Urinary bladder (tissue), 4 donors: ENCODE measurements around the gene MTMR11. TPM values are rescaled to one million over a fixed set of nuclear protein-coding genes. Genes with fewer than 3 reads are reported as not detected.

ENCODE experiments used
- DNase-seq: peaks from one replicate; pipeline ENCODE4 v3.0.0-alpha.2; 2015; ENCODE audit errors: extremely low spot score
- H3K27ac ChIP-seq: one replicate; pipeline ENCODE4 v1.5.1; 2013; ENCODE audit warnings: low read depth, mild to moderate bottlenecking, moderate library complexity
- H3K36me3 ChIP-seq: one replicate; pipeline ENCODE4 v1.6.1; 2013; ENCODE audit warnings: mild to moderate bottlenecking, moderate library complexity; ENCODE audit not compliant: insufficient read depth
- H3K4me1 ChIP-seq: one replicate; pipeline ENCODE4 v1.6.1; 2013; ENCODE audit warnings: mild to moderate bottlenecking, moderate library complexity; ENCODE audit not compliant: insufficient read depth
- H3K4me3 ChIP-seq: one replicate; pipeline ENCODE4 v1.5.1; 2013; ENCODE audit warnings: low read depth, low read length
- WGBS: extraction: QIAGEN DNeasy Blood & Tissue Kit; methylation state at CpG from one replicate; pipeline ENCODE4 v1.1.7; 2013; 5-methylcytosine and 5-hydroxymethylcytosine counted together
- polyA plus RNA-seq: library from polyadenylated mRNA; stranded (reverse); fragments of 200-250 nt; gene quantifications from one replicate; pipeline ENCODE4 v1.2.3, GENCODE V29; 2013
- total RNA-seq: library from RNA; depleted of rRNA; stranded (reverse); fragments of >200 nt; gene quantifications from one replicate; pipeline ENCODE4 v1.2.3, GENCODE V29; 2014
- donor health status: healthy with polysubstance abuse.
- donor health status: healthy.

The MTMR11 gene
- total and polyA plus RNA-seq, 2 donors, result 15.2 to 20.9 TPM

DNA sequence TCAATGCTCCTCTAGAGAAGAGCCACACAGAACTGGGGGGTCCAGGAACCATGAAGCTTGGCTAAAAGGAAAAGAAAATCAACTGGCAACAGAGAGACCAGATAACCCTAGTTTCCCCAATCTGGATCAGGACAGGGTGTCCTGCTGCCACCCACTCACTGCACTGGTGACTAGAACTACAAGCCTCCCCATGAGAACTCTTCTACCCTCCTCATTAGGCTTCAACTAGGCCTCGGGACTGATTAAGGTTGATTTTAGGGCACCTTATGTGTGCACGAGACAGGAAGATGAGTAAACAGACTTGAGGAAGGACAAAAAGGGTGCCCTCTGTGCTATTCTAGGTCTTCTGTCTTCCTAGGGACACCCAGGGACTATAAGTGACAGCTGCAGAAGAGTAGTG is 6.8 kb downstream of the MTMR11 start:
- DNase-seq, result no peak
- H3K4me3 ChIP-seq, result no peak overlapping the region
- peaks cover 2% of the 10 kb centered on the region for H3K36me3 ChIP-seq
- 87% methylated on average over 2 of the region's 2 CpGs for WGBS
- H3K4me1 ChIP-seq, result peaks cover 2% of the 10 kb centered on the region
- no peak overlapping the region for H3K27ac ChIP-seq

DNA sequence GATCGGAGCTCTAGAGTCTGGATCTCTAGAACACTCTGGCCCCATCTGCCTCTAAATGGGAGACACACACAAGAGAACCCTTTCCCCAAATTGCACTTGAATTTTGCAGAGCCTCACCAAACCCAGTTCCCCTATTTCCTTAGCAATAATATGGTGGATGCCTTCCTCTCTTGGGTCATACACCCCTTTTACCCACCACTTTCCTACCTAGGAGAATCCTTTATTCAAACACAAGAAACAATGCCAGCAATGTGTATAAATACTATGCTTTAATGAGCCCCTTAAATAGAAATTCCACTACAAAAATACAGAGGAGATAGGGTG is 8.3 kb downstream of the MTMR11 start:
- peaks cover 6% of the 10 kb centered on the region for H3K36me3 ChIP-seq
- no peak for DNase-seq
- H3K4me1 ChIP-seq, result peaks cover 2% of the 10 kb centered on the region
- 0% methylated on average over 1 of the region's 1 CpG for WGBS
- H3K4me3 ChIP-seq, result peak overlapping the region; percentile 77
- H3K27ac ChIP-seq, result peak overlapping the region; percentile 86

DNA sequence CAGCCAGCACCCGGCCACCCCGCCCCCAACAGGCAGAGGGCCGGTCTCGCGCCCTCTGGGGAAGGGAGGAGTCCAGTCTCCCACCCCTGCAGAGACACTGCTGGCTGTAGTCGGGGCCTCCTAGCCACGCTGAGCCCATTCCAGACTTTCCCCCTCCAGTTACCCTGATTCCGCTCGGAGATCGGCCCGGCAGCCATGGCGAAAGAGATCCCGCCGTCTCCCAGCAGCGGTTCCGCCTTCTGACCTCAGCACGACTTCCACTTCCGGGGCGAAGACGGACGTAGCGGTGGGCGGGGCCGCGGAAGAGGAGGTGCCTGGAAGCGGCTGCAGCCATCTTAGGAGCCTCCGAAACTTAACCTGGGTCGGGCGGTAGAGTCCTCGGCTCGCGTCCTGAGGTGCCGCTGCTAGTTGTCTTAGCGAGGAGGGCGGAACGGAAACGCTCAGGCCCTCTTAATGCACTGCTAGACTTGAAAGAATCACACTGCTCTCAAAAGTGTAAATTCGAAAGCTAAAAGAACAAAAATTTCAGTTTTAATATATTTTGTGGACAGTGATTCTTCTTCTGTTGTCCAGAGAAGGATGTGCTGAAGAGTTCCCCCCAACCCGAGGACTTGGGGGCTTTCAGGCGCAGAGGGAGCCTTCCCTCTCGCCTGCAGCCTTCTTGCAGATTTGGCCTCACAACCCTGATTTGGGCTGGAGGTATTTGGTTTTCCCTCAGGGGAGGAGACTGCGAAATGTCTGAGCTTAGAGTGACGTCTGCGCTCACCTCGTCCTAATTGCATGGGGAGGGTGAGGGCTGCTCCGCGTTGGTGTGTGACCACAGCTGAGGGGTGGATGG is 8.9 kb downstream of the MTMR11 start, which contains the start of gene SF3B4:
Gene SF3B4 (minus strand): TSS at position 241 of the 838 bp plus-strand sequence. CDS start 44 bp downstream, at position 197.
- Histone ChIP-seq H3K27ac (peak within 1 kb of the TSS; percentile 86), H3K4me3 (peak within 1 kb of the TSS; percentile 77), H3K36me3 (peaks cover 7% of the 10 kb centered on the region), H3K4me1 (peaks cover 2% of the 10 kb centered on the region)
- WGBS, result under 1% methylated on average over 47 of the region's 47 CpGs
- peak; percentile 87 for DNase-seq

DNA sequence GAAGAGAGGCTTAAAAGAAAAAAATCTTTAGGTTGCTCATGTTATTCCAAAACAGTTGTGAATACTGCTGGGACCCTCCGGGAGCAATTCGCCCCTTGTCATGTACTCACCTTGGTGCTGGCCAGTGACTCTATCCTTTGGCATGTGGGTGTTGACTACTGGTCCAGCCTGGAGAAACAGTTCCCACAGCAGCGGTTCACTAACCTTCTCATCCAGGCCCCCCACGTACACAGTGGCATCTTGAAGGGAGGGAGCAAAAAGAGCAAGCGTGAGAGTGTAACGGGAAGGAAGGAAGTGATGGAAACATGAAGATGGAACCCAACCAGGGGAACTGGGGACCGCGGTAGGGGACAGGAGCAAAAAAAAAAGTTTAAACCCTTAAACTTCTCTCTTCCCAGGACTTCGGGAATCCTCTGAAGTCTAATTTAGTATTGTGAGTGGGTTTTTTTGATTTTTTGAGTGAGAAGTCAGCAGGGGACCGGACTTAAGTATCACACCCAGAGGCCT is 9.6 kb downstream of the MTMR11 start:
- no peak for DNase-seq
- Histone ChIP-seq H3K27ac (no peak overlapping the region), H3K4me3 (peak overlapping the region; percentile 77), H3K36me3 (peaks cover 7% of the 10 kb centered on the region), H3K4me1 (peaks cover 2% of the 10 kb centered on the region)
- WGBS, result 5% methylated on average over 10 of the region's 10 CpGs

DNA sequence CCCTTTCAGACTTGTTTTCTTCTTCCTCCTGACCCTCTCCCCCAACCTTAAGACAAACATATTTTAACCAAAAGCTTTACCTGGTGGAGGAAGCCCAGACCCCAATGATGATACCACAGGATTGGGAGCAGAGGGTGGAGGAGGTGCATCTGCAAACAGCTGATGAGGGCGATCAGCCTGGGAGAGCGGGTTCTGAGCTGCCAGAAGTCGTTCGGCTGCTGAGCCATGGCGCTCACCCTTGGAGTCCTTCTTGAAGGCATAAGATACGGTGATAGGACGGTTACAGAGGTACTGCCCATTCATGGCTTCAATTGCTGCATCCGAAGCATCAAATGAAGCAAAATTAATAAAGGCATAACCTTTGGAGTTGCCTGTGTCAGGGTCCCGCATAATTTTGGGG is 10.4 kb downstream of the MTMR11 start:
- no peak for DNase-seq
- Histone ChIP-seq H3K4me3 (no peak overlapping the region), H3K4me1 (peaks cover 2% of the 10 kb centered on the region), H3K27ac (no peak overlapping the region), H3K36me3 (peaks cover 7% of the 10 kb centered on the region)
- WGBS, result 94% methylated on average over 9 of the region's 9 CpGs

DNA sequence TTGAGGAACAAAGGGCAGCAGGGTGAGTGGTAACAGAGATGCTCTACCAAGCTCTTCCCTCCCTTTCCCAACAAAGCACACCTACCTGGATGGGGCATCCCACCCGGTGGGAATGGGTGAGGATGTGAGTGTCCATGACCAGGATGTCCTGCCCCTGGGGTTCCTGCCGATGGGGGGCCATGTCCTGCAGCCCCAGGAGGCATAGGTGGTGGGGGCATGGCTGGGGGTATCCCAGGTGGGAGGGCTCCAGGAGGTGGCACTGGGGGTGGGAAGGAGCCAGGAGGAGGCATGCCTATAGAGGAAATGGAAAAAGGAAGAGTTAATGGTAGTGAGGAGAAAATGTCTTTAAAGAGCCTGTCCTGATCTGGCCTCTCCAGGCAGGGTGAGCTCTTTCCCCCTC is 10.9 kb downstream of the MTMR11 start:
- H3K4me3 ChIP-seq, result no peak overlapping the region
- peaks cover 7% of the 10 kb centered on the region for H3K36me3 ChIP-seq
- DNase-seq, result no peak
- peaks cover 2% of the 10 kb centered on the region for H3K4me1 ChIP-seq
- 83% methylated on average over 2 of the region's 2 CpGs for WGBS
- no peak overlapping the region for H3K27ac ChIP-seq

DNA sequence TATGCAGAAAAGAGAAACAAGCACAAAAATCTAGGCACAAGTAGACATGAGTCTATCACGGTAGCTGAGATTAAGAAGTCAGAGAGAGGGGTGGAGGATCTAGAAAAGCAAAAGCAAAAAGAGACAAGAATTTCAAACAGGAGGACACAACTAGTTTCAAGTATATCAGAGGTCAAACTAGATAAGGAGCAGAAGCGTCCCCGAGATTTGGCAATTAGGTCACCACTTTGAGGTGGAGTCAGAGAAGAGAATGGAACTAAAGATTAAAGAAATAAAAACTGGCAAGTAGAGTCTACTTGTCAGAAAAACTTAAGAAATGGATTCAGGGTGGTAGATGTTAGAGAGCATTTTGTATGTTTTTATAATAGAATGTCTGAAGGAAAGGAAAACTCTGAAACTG is 11.3 kb downstream of the MTMR11 start:
- peaks cover 2% of the 10 kb centered on the region for H3K4me1 ChIP-seq
- H3K36me3 ChIP-seq, result peaks cover 7% of the 10 kb centered on the region
- no peak overlapping the region for H3K27ac ChIP-seq
- no peak overlapping the region for H3K4me3 ChIP-seq
- no peak for DNase-seq
- 86% methylated on average over 3 of the region's 3 CpGs for WGBS

DNA sequence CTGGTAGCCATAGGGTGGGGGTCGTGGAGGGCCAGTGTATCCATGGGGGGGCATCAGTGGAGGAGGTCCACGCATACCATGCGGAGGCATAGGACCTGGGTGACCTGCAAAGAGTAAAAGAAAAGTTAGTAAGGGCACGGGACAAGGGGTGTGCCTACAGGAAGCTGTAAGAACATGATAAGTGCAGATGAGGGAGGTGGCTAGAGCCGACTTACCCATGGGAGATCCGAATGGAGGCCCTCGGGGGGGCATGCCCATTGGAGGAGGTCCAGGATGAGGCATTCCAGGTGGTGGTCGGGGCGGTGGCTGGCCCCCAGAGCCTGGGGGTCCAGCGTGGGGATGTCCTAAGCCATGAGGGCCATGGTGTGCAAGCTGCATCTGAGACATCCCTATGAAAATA is 13.1 kb downstream of the MTMR11 start:
- no peak overlapping the region for H3K4me3 ChIP-seq
- DNase-seq, result no peak
- 86% methylated on average over 10 of the region's 10 CpGs for WGBS

DNA sequence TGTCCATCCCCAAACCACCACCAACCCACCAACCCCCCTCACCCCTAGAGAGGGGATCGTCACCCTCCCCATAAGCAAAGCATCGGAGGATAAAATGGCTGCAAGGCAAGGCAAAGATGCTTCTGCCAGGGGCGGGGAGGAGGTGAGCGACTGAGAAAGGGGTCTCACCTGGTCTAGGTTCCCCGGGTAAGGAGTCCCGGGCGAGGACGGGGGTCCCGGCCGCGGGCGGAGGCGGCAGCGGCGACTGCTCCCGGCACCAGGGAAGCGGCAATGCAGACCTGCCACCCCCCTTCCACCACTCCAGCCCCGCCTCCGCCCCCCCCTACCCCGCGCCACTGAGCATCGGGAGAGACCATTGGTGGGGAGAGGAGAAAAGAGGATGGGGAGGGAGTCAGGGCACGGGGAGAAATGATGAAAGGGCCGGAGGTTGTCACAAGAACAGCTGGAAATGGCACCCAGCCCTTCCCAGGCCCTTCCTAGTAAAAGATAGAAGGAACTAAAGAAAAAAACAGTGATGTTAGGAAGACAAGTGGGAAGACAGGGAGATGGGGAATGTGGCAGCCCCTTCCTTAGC is 19.0 kb downstream of the MTMR11 start, which contains the start of gene SV2A:
Gene SV2A (minus strand): TSS at position 274 of the 574 bp plus-strand sequence. CDS start 4,004 bp downstream, outside the sequence.
- Histone ChIP-seq H3K4me3 (peak within 1 kb of the TSS; percentile 51), H3K4me1 (no peaks in the 10 kb centered on the region), H3K36me3 (no peaks in the 10 kb centered on the region), H3K27ac (no peak within 1 kb of the TSS)
- under 1% methylated on average over 24 of the region's 24 CpGs for WGBS
- DNase-seq, result no peak

More for the DNA sequence above, 13.1 kb downstream of the MTMR11 start:
- Histone ChIP-seq H3K27ac (no peak overlapping the region), H3K4me1 (peaks cover 2% of the 10 kb centered on the region), H3K36me3 (peaks cover 7% of the 10 kb centered on the region)

DNA sequence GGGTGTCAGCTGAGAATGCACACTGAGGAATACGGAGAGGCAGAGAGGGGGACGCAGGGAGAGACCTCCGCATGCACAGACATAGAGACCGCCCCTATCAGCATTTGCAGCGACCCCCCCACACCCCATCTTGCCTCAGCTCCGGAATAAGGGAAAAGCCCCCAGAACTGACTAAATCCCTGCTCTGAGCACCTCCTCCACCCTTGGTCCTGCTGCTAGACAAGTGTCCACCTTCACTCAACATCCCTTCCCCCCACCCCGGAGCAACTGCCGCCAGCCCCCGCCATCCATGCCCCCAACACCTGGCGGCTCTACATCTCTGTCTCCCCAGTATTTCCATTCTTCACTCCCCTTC is 19.8 kb downstream of the MTMR11 start:
- Histone ChIP-seq H3K27ac (no peak overlapping the region), H3K4me1 (no peaks in the 10 kb centered on the region), H3K36me3 (no peaks in the 10 kb centered on the region), H3K4me3 (peak overlapping the region; percentile 51)
- DNase-seq, result no peak
- WGBS, result 5% methylated on average over 10 of the region's 10 CpGs

DNA sequence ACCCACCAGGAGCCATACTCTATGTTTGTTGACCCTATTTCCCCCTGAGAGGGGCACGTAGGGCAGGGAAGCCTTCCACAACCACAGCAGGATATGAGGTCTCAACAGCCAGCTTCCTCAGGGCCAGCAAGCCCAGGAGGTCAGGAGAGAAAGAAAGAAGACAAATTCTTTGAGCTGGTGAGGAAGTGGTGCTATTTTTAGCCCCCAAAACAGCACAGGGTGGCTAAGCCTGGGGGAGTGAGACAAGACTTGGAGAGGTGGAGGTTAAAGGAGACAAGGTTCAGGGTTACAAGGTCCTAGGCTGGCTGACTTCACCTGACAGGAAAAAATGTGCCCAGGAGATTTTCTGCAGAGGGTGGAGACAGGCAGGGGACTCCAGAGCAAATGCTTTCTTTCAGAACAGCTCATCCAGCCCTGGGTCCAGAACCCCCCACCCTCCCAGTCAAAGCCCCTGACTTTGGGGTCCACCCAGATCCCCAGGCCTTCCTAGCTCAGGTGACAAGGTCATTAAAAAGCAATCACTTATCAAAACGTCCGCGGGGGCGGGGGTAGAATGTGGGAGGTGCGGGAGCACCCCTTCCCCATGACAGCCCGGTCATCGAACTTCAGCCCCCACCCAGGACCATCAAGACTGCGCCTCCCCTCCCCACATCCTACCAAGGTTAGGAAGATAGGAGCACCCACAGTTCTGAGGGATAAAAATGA is 20.3 kb downstream of the MTMR11 start:
- H3K27ac ChIP-seq, result no peak overlapping the region
- H3K4me3 ChIP-seq, result no peak overlapping the region
- no peak for DNase-seq
- H3K4me1 ChIP-seq, result no peaks in the 10 kb centered on the region
- WGBS, result 27% methylated on average over 9 of the region's 9 CpGs
- no peaks in the 10 kb centered on the region for H3K36me3 ChIP-seq

DNA sequence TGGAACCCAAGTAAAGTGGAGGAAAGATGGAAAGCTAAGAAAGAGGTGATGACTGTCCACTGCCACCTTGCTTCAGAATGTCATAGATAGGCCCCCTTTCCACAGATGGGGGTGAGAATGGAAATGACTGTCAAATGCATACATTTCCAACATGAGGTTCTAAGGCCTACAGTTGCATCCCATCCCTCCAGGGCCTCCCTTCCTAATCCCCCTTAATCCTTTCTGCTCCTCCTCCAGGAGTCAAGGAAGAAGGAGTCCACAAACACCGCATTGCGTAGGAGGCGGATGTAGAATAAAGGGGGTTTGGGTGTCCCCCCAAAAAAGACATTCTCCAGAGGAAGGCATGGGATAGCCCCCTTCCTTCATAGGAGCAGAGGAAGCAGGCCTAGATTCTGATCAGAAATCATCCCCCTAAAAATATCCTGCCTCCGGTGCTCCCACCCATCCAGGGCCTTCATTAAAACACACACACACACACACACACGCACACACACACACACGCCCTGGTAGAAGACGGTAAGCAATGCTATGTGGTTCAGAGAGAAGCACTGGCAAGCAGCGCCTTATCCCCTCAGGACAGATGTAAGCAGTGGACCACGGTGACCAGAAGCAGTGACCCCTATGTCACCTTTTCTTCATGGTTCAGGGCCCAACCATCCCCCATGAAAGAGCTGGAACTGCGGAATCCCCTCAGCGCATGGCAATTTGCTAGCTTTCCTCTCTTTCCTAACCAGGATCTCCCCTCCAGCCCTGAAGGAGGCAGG is 21.1 kb downstream of the MTMR11 start:
- 74% methylated on average over 11 of the region's 11 CpGs for WGBS
- no peak for DNase-seq
- Histone ChIP-seq H3K36me3 (no peaks in the 10 kb centered on the region), H3K4me1 (no peaks in the 10 kb centered on the region), H3K27ac (no peak overlapping the region), H3K4me3 (no peak overlapping the region)

DNA sequence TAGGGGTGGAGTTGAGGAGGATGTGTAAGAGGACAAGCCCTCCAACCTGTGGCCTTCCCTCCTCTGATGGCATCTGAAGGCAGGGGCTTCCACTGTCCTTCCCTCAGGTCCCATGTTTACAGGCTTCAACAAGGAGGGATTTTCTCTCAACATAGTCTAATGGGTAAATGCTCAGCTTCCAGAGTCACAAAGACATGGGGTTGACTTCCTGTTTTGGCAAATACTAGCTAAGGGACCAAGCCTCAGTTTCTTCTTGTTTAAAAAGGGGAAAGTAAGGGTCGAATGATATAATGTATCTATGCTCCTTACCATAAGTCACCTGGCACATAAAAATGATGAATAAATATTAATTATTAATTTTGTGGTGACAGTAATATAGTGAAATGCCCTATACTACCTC is 22.1 kb downstream of the MTMR11 start:
- no peak overlapping the region for H3K4me3 ChIP-seq
- WGBS, result 93% methylated on average over 1 of the region's 1 CpG
- no peaks in the 10 kb centered on the region for H3K4me1 ChIP-seq
- H3K27ac ChIP-seq, result no peak overlapping the region
- H3K36me3 ChIP-seq, result no peaks in the 10 kb centered on the region
- no peak for DNase-seq
